M059J (cell line): ENCODE measurements around the gene LSM12. TPM values are rescaled to one million over a fixed set of nuclear protein-coding genes. Genes with fewer than 3 reads are reported as not detected.
A peak's percentile ranks its signal among the peaks of the same experiment; 100 is the strongest.
"Not testable (repeated sequence)": the region's sequence is repeated elsewhere in the genome, so short reads cannot be mapped to it uniquely, and the experiment has no call there.

Experiments used
- DNase-seq: peaks from one replicate; pipeline ENCODE4 v3.0.0-alpha.2; 2012; ENCODE audit warnings: low read depth
- total RNA-seq: library from RNA; depleted of rRNA; stranded (reverse); fragments of >200 nt; shearing (Covaris generic); gene quantifications from 2 replicates; pipeline ENCODE4 v1.2.3, GENCODE V29; 2014

Gene LSM12
- total RNA-seq, 1 experiment from 2014 or later, result 121 TPM

DNA sequence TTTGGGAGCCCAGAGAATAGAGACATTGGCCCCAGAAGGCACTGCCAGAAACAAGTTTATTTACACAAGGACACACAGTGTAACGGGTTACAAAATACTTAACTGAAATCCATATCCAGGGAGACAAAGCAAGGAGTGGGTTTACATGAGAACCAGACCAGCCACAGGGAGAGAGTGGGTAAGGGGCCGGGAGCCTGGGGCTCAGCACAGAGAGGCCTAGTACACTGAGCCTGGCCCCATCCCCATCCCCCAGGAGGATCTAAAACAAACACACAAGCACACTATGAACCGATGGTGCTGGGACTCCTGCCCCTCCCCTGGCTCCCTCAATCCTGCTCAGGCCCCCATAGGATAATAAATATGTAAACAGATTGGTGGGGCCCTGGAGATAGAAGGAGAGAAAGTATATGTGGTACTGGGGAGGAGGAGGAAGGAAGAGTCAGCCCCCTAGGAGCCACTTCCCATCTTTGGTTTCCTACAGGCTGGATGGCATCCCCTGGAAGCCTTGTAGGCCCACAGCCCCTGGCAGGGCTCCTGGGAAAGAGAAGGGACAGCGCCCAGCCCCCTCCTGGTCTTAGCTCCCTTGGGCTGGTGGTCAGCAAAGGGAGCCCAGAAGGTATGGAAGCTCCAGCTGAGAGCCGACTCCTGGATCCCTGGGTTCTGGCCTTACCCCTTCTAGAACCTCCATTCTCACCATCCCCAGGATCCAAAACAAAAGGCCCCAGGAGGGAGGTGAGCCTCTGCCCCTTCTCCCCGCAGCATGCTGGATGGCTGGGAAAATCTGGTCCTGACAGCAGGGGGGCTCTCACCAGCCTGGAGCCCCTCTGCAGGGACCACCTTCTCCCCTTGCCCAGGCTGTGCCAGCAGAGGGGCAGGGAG lies 10.5 kb upstream of the LSM12 start:
- DNase-seq, result no peak

DNA sequence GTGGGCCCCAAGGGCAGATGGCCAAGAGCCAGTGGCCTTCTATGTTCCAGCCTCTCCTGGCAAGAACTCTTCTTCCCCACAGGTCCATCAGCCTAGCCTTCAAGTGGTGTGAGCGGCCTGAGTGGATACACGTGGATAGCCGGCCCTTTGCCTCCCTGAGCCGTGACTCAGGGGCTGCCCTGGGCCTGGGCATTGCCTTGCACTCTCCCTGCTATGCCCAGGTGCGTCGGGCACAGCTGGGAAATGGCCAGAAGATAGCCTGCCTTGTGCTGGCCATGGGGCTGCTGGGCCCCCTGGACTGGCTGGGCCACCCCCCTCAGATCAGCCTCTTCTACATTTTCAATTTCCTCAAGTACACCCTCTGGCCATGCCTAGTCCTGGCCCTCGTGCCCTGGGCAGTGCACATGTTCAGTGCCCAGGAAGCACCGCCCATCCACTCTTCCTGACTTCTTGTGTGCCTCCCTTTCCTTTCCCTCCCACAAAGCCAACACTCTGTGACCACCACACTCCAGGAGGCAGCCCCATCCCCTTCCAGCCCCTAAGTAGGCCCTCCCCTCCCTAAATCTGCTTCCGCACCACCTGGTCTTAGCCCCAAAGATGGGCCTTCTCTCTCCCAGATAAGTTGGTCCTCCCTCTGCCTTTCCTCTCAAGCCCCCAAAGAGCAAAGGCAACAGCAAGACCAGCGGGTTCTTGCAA lies 9.3 kb upstream of the LSM12 start:
- DNase-seq, result no peak

DNA sequence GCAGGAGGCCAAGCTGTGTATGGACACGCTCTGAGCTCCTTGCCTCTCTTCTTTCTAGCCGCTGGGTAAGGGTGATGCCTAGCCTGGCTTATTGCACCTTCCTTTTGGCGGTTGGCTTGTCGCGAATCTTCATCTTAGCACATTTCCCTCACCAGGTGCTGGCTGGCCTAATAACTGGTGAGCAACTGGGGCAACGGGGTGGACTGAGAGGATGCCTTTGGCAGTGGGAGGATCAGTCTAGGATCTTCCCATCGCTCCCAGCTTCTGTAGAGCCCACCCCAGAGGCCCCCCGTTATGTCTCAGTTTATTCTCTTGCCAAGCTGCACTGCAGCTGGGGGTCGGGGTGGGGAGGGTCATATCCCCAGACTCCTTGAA lies 8.4 kb upstream of the LSM12 start:
- no peak for DNase-seq

DNA sequence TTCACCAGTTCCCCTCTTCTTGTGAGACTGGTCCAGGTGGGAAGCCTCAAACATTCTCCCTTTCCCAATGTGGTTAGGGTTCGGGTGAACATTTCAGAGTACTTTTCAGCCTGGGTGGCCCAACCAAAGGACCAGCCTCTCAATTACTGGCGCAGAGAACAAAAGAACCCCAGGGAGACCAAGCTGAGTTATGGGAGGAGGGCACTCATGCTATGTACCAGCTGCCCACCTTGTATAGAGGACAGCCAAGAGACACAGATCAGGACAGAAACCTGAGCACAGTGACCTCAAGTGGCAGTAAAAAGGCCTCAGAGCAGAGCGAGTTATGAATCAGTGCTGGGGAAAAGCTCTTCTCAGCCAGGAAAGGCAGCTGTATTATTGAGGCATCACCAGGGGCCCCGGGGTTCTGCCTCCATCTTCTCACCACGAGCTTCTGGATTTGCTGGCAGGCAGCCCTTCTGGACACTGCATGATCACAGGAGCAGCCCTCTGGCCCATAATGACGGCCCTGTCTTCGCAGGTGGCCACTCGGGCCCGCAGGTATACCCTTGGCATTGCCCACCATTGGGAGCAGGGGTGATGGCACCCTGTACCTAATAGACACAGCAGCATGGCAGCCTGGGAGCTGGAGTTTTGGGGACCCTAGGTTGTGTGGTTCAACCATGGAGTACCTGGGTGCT lies 7.9 kb upstream of the LSM12 start:
- no peak for DNase-seq

DNA sequence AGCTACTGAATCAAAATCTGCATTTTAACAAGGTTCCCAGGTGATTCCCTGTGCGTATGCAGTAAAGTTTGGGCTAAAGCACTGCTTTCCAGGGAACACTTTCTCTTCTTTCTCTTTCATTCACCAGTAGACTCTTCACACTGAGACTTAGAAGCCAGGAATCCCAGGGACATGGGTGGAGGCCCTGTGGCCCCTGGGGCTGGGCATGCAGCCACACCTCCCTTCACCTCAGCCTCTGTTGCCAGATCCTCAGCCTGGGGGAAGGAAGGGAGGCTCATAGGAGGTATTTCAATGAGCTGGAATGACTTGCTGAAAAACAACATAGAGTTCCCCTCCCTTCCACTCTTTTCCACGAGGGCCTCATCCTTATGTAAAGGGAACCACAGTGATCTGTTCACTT lies 5.3 kb upstream of the LSM12 start:
- DNase-seq, result peak; percentile 39

DNA sequence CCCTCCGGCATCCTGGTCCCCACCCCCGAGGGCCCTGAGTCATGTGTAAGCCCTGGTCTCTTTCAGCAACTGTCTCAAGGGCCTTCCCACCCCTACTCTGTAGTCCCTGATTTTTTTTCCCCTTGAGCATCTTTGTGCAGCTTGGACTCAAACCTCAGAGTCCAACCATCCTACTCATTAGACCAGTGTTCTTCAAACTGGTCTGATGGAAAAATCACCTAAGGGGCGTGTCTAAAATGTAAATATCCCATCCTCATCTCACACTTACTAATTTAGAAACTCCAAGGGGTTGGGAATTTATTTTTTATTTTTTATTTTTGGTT lies 4.7 kb upstream of the LSM12 start:
- DNase-seq, result peak; percentile 84

DNA sequence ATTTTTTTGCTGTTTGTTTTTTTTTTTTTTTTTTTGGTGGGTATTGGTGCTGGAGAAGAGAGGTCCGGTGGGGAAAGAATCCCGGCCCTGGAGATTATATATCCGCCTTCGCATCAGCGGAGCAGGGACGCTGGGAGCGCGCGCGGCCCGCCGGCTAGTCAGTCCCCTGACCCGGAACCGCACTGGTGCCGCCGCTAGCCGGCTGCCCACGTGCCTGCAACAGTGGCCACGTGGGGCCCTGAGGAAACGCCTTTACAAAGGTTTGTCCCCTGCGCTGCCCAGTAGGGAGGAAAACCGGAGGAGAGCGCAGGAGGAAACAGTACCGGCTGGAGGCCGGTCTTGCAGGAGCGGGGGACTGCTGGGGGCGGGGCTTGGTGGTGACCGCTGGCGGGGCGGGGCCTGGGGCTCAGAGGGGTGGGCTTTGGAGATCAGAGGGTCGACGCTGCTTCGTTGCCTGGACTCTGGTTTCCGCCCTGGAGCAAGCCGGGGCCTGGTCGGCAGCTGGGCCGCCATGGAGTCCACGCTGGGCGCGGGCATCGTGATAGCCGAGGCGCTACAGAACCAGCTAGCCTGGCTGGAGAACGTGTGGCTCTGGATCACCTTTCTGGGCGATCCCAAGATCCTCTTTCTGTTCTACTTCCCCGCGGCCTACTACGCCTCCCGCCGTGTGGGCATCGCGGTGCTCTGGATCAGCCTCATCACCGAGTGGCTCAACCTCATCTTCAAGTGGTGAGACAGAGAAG lies 4.2 kb upstream of the LSM12 start, which contains the start of gene G6PC3:
G6PC3 (plus strand) TSS at position 281 of the 743 bp plus-strand sequence; CDS start at position 512, 231 bp downstream.
- DNase-seq, result peak; percentile 96

DNA sequence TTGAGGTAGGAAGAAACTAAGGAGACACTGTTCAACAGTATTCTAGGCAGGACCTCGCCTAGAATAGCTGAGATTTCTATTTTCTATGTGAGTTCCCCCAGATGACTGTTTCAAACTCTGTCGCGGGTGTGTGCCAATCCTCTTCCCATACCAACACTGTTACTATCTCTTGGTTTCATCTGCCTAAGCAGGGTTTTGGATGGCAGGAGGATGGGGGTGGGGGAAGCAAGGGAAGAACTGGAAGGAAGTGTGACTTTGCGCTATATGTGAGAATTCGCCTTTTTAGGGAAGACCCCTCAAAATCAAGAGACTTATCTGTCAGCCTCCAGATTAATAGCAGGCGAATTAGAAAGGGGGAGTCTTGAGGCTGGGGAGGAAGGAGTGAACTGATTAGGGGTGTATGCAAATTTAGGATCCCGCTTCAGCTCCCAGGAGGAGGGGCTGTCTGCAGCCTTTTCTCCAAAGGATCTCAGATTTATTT lies 3.5 kb upstream of the LSM12 start:
- DNase-seq, result no peak

DNA sequence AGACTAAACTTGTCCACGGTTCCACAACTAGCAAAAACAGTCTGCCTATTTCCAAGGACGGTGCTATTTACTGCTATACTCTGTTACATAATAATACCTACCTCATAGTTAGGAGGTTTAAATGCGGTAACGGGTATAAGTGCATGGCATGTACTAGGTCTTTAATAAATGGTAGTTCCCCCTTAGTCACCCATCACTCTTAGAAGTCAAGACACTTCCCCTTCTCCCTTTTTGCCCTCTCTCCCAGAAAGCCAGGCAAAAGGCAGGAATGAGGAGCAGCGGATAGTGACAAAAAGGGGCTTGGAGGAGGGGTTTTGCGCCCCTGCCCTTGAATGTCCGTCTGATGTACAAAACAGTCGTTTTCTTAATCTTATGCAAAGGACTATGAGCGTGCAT lies 1.1 kb upstream of the LSM12 start:
- DNase-seq, result no peak

DNA sequence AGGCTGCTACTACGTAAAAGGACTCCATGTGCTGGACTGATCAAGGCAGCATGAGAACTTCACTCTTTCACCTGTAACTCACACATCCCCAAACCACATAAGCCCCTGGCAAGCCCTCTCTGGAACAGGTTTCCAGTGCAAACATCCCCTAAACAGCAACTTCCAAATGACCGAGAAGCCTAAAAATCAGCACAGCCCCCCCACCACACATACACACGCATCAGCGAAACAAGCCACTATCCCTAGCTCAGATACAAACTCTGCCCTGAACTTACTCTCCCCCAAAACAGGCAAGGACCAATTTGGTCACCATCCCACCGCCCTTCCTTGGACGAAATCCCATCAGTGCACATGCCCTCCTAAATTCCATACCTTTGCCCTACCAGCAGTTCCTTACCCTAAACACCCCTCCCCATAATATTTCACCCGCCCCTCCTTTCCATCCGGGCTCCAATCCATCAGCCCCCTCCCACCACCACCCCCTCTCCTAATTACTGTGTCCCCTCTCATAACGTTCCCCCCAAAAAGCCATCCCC lies 735 bp downstream of the LSM12 start:
- no peak for DNase-seq

DNA sequence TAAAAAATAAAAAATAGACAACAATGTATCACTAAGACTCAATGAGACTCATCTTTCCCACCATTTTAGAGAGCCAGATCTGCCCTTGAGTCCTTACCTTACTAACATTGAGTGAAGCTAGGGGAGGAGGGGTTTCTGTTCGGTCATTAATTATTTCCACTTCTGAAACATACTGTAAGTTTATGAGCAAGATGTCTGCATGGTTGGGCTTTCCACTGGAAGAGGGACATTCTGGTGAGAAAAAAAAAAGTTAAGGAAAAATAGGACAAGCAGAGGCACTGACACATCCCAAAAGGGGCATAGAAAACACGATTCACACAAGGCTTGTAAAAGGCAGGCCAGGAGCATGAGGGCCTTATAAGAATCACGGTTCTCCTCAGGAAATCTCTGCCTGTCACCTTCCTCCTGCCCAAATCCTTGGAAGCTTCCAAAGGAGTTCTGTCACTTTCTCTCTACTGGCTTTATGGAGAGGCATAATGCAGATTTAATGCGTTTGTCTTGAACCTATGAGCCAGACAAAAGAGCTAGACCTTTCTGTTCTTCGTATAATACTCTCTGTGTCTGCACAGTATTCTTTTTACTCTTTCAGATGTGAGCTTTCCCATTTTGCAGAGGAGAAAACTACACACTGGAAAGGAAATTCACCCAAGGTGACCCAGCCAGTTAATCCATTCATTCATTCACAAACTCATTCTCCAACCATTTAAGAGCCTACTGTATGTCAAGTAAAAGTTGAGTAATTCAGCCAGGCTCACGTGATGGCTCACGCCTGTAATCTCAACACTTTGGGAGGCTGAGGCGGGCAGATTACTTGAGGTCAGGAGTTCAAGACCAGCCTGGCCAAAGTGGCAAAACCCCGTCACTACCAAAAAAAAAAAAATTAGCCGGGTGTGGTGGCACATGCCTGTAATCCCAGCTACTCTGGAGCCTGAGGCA lies 2.5 kb downstream of the LSM12 start:
- no peak for DNase-seq

DNA sequence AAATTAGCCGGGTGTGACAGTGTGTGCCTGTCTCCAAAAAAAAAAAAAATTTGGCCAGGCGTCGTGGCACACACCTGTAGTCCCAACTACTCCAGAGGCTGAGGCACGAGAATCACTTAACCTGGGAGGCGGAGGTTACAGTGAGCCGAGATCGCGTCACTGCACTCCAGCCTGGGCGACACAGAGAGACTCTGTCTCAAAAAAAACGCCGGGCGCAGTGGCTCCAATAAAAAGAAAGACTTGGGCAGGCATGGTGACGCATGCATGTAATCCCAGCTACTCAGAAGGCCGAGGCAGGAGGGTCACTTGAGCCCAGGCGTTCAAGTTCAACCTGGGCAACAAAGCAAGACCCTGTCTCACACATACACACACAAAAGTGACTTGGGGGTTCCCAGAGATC lies 3.6 kb downstream of the LSM12 start:
- DNase-seq, result no peak

DNA sequence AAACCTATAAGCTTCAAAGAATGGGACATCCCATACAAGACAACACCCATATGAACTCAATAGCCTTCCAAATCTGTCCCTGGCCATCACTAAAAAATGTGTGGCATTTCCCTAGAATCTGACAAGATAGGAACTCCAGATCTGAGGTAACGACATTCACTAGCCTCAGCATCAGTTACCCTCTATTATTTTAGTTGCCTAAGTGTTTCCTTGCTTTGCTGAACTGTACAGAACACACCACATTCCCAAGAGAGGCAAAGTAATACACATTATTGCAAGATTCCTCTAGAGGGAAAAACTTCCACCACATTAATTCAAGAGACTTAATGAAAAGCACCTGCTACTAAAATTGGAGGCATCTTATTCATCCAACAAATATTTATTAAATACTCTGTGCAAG lies 5.0 kb downstream of the LSM12 start:
- DNase-seq, result no peak

DNA sequence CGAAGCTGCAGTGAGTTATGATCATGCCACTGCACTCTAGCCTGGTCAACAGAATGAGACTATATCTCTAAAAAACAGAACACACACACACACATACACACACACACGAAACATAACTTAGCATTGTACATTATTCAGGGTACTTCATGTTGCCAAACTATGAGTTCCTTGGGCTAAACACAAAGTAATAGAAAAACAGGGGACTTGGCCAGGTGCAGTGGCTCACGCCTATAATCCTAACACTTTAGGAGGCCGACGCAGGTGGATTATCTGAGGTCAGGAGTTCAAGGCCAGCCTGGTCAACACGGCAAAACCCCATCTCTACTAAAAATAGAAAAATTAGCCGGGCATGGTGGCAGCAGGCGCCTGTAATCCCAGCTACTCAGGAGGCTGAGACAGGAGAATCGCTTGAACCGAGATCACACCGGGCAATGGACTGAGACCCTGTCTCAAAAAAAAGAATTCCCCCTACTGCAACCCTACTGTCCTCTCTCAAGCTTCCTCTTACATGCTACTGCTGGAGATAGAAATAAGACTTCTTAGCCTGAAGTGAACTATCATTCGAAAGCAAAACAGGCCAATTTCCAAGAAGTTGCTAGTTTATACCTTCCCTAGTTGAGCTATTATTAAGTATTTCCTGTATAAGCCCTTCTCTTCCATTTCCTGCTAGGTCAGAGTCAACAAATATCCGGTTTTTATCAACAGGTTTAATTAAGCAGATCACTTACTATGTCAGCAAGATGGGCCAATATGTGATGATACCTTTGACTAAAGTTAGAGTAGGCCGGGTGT lies 7.2 kb downstream of the LSM12 start:
- no peak for DNase-seq

DNA sequence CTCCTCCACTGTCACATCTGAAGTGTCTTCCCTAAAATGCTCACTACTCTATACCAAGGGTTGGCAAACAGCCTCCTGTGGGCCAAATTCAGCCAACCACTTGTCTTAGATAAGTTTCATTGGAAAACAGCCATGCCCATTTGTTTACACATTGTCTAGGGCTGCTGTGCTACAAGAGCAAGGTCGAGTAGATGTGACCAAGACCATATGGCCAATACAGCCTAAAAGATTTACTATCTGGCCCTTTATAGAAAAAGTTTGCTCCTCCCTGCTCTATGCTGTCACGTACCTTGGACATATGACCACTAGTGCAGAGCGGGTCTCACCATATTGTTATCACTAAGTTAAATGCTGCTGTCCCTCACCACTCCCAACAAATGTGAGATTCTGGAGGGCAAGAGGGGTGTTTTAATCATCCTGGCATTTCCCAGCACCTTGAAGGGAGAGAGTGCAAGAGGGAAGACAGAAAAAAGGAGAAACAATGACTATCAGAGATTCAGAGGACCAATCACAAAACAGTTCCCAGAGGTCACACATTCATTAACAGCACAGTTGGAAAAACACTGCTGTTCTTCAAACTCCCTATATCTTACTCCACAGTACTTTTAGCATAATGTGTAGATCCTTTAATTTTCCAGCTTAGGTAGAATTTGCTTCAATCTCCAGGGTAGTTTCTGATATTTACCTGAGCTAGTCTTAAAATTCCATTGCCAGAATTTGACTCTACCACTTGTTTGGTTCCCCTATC lies 13.2 kb downstream of the LSM12 start:
- DNase-seq, result peak; percentile 20

DNA sequence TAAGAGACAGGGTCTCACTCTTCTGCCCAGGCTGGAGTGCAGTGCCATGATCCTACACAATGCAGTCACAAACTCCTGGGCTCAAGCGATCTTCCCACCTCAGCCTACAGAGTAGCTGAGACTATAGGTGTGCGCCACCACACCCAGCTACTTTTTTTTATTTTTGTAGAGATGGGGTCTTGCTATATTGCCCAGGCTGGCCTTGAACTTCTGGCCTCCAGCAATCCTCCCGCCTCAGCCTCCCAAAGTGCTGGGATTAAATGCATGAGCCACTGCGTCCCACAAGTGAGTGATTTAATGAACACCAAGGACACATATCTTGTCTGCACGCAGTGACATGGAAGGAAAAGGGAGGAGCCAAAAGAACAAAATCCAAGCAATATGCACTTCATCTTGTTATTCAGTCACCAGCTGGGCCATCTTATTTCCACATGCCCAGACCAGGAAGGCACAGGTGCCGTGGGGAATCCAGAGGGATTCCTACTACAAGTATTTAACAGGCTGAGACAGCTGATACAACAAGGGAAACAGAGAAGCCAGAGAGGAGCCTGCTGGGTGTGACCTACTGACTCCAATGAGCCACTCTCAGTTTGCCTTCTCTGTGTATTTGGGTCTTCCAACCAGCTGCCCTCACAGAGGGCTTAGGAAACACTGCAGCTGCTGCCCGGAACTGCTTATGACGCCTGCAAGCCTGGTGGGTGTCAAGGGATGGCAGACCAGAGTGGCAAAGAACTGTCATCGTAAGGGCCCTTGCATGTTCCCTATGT lies 17.0 kb downstream of the LSM12 start:
- no peak for DNase-seq

DNA sequence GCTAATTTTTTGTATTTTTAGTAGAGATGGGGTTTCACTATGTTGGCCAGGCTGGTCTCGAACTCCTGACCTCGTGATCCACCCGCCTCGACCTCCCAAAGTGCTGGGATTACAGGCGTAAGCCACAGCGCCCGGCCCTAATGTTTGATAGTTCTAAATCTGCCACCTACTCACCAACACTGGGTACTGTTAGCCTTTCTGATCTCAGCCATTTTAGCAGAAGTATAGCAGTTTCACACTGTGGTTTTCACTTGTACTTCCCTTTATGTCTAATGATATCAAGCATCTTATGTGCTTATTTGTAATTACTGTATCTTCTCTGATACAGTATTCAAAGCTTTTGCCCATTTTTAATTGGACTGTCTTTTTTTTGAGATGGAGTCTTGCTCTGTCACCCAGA lies 19.6 kb downstream of the LSM12 start:
- DNase-seq, result not testable (repeated sequence)

DNA sequence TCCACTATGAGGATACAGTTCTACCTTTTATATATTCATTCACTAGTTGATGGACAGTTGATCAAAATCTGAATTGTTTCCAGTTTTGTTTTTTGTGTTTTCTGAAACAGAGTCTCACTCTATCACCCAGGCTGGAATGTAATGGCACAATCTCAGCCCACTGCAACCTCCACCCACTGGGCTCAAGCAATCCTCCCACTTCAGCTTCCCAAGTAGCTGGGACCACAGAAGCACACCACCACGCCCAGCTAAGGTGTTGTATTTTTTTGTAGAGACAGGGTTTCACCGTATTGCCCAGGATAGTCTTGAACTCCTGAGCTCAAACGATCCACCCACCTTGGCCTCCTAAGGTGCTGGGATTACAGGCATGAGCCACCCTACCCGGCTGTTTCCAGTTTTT lies 21.0 kb downstream of the LSM12 start:
- DNase-seq, result no peak
